GM12878 (cell line): ENCODE measurements around the gene SLC39A11. TPM values are rescaled to one million over a fixed set of nuclear protein-coding genes. Genes with fewer than 3 reads are reported as not detected.
A peak's percentile ranks its signal among the peaks of the same experiment; 100 is the strongest.

Experiments
- ATAC-seq: fragments of 200-7000 bp; cut with Tn5 transposase; 3 replicates; pipeline ENCODE4 v1.9.1; 2020; ENCODE audit warnings: mild to moderate bottlenecking, moderate library complexity
- BruUV-seq: library from RNA; stranded (reverse); fragments of 400-500 nt; replicated peaks from 2 replicates; lab custom pipeline; 2021; lab: Mats Ljungman, UMichigan
- CTCF ChIA-PET: fragments of 300-600 bp; sonication (Branson Sonifier 250); formaldehyde crosslinking; extraction: SDS; loops from one replicate; lab custom pipeline; 2021; ENCODE audit warnings: inconsistent platforms; lab: Yijun Ruan, JAX
- POLR2A ChIA-PET: fragments of 350-600 bp; formaldehyde crosslinking; extraction: SDS; loops from one replicate; lab custom pipeline; 2021; ENCODE audit warnings: inconsistent platforms; lab: Charles Lee
- RAD21 ChIA-PET: fragments of 300-600 bp; sonication (Branson Sonifier 250); formaldehyde crosslinking; loops from one replicate; lab custom pipeline; 2023; ENCODE audit warnings: antibody characterized with exemption; ENCODE audit not compliant: unreplicated experiment; lab: Charles Lee
- SMC1A ChIA-PET: fragments of 300-600 bp; sonication (Branson Sonifier 250); formaldehyde crosslinking; loops from one replicate; lab custom pipeline; 2023; ENCODE audit not compliant: unreplicated experiment, uncharacterized antibody; lab: Charles Lee
- DNase-seq: peaks from one replicate; pipeline ENCODE4 v3.0.0-alpha.2; 2011; ENCODE audit warnings: low read depth, low spot score
- FAIRE-seq: peaks from 3 replicates; lab custom pipeline; 2011; peaks lifted over from hg19 to GRCh38; lab: Jason Lieb, UNC
- H2AFZ ChIP-seq: 2 replicates; pipeline ENCODE4 v1.6.0; 2011; ENCODE audit warnings: low read depth, low read length, control low read depth; ENCODE audit not compliant: control insufficient read depth
- H3K27ac ChIP-seq: 2 replicates; pipeline ENCODE4 v1.5.1; 2011; ENCODE audit warnings: control low read depth; ENCODE audit not compliant: control insufficient read depth, insufficient read depth
- H3K27me3 ChIP-seq, 2 experiments: replicated peaks in 1 of 2; 2 replicates each; pipeline versions ENCODE4 v1.6.0 to v1.6.1; 2011; ENCODE audit warnings: low read length in 1 of 2; ENCODE audit not compliant: control insufficient read depth in 2 of 2, insufficient read depth in 2 of 2
- H3K36me3 ChIP-seq, 2 experiments: 2 replicates each; pipeline ENCODE4 v1.5.1; 2011; ENCODE audit warnings: low read length in 1 of 2; ENCODE audit not compliant: control insufficient read depth in 2 of 2, insufficient read depth in 2 of 2
- H3K4me1 ChIP-seq: 2 replicates; pipeline ENCODE4 v1.6.1; 2011; ENCODE audit warnings: mild to moderate bottlenecking, low read length, moderate library complexity, mixed read lengths; ENCODE audit not compliant: control insufficient read depth, insufficient read depth
- H3K4me2 ChIP-seq: 2 replicates; pipeline ENCODE4 v1.6.0; 2011; ENCODE audit warnings: control low read depth; ENCODE audit not compliant: control insufficient read depth, insufficient read depth
- H3K4me3 ChIP-seq: fragments of 200-600 bp; sonication (generic); 2 replicates; pipeline ENCODE4 v1.5.1; 2016
- H3K79me2 ChIP-seq: 2 replicates; pipeline ENCODE4 v1.6.0; 2011; ENCODE audit warnings: low read length; ENCODE audit not compliant: control insufficient read depth, insufficient read depth
- H3K9ac ChIP-seq: 2 replicates; pipeline ENCODE4 v1.8.0; 2011; ENCODE audit warnings: low read length, control low read depth, mixed read lengths; ENCODE audit not compliant: control insufficient read depth, insufficient read depth
- H3K9me3 ChIP-seq: replicated peaks from 3 replicates; pipeline ENCODE4 v1.5.1; 2011; ENCODE audit warnings: mild to moderate bottlenecking, low read length; ENCODE audit not compliant: control insufficient read depth, insufficient read depth
- H4K20me1 ChIP-seq: 2 replicates; pipeline ENCODE4 v1.6.0; 2011; ENCODE audit not compliant: control insufficient read depth, insufficient read depth
- ATF7 ChIP-seq: fragments of 450-650 bp; IDR thresholded peaks from 2 replicates; pipeline ENCODE4 v1.6.1; 2016; ENCODE audit warnings: low read depth, mild to moderate bottlenecking
- BHLHE40 ChIP-seq, 2 experiments: fragments of 450-650 bp in 1 of 2; IDR thresholded peaks; 2 replicates each; pipeline ENCODE4 v1.6.1; 2011 to 2017; ENCODE audit warnings: low read depth in 2 of 2, borderline replicate concordance in 1 of 2, improper control_type of control experiment in 1 of 2, low read length in 1 of 2, mild to moderate bottlenecking in 1 of 2
- CREB1 ChIP-seq: IDR thresholded peaks from 2 replicates; pipeline ENCODE4 v1.6.1; 2012; ENCODE audit warnings: low read depth, mild to moderate bottlenecking, inconsistent platforms
- GATAD2B ChIP-seq: fragments of 450-650 bp; conservative IDR thresholded peaks from 2 replicates; pipeline ENCODE4 v1.6.1; 2017; ENCODE audit warnings: low read depth, mild to moderate bottlenecking, moderate library complexity
- IRF4 ChIP-seq: IDR thresholded peaks from 2 replicates; pipeline ENCODE4 v1.6.1; 2011; ENCODE audit warnings: low read depth, low read length
- MXI1 ChIP-seq: fragments of 150-350 bp; IDR thresholded peaks from 2 replicates; pipeline ENCODE4 v1.6.1; 2011; ENCODE audit warnings: low read depth, mild to moderate bottlenecking, inconsistent platforms, low read length, improper control_type of control experiment
- SMC3 ChIP-seq: IDR thresholded peaks from 2 replicates; pipeline ENCODE4 v1.6.1; 2011; ENCODE audit warnings: low read length, improper control_type of control experiment, borderline replicate concordance
- SRF ChIP-seq, 2 experiments: IDR thresholded peaks; 2 replicates each; pipeline ENCODE4 v1.6.1; 2011; ENCODE audit warnings: low read depth in 2 of 2, low read length in 2 of 2, mild to moderate bottlenecking in 1 of 2, moderate library complexity in 1 of 2
- ZNF274 ChIP-seq: IDR thresholded peaks from one replicate; pipeline ENCODE4 v1.8.0; 2011; ENCODE audit not compliant: insufficient read length, insufficient read depth
- ZZZ3 ChIP-seq: IDR thresholded peaks from 2 replicates; pipeline ENCODE4 v1.6.1; 2011; ENCODE audit warnings: low read depth; ENCODE audit not compliant: control insufficient read depth, insufficient read length
- WGBS: methylation state at CpG from one replicate; pipeline ENCODE4 v1.1.6; 2016; ENCODE audit warnings: low lambda C conversion rate; ENCODE audit not compliant: insufficient replicate concordance, insufficient coverage; ENCODE audit errors: missing lambda C conversion rate; 5-methylcytosine and 5-hydroxymethylcytosine counted together
- in situ Hi-C: fragments of 300-500 bp; cut with MboI; formaldehyde crosslinking; loops from 9 replicates; pipeline ENCODE4 v1.14.3; 2018; ENCODE audit warnings: mixed read lengths
- intact Hi-C: fragments of 100-400 bp; cut with micrococcal nuclease; formaldehyde crosslinking; loops from one replicate; pipeline ENCODE4 v1.14.2; 2022; ENCODE audit not compliant: unreplicated experiment
- polyA plus RNA-seq, 11 experiments: library from polyadenylated mRNA; depleted of rRNA in 4 of 11; unstranded in 6 of 11; stranded (reverse) in 5 of 11; fragments of >200 nt; fragmentation: Nextera tagmentation in 4 of 11; fragmentation: Illumina TruSeq in 1 of 11; extraction: Ambion mirVana in 4 of 11; extraction: Trizol in 1 of 11; gene quantifications; 1 replicate in 1 of 11; 2 replicates in 10 of 11; pipeline versions ENCODE4 v1.2.1 to v1.2.3, GENCODE V29; 2011 to 2016; ENCODE audit warnings: inconsistent platforms in 2 of 11, missing spikeins in 2 of 11, low read depth in 1 of 11
- total RNA-seq, 4 experiments: library from RNA; depleted of rRNA in 3 of 4; stranded (reverse); fragments of >200 nt in 3 of 4; fragmentation: Illumina TruSeq in 1 of 4; extraction: Trizol in 1 of 4; gene quantifications; 2 replicates each; pipeline versions ENCODE4 v1.2.1 to v1.2.3, GENCODE V29; 2013 to 2021
- TF ChIP-seq, protein P1 (sequence below), 3 experiments: IDR thresholded peaks in 2 of 3; conservative IDR thresholded peaks in 1 of 3; 2 replicates each; pipeline ENCODE4 v1.5.1; 2011; ENCODE audit warnings: low read depth in 3 of 3, low read length in 3 of 3, mild to moderate bottlenecking in 3 of 3, control low read depth in 2 of 3, moderate library complexity in 2 of 3, inconsistent platforms in 1 of 3, mixed read lengths in 1 of 3; ENCODE audit not compliant: control insufficient read depth in 2 of 3, insufficient read depth in 1 of 3; ENCODE audit errors: extremely low read depth in 1 of 3

Gene SLC39A11
- total and polyA plus RNA-seq, 10 of the 15 experiments (the other 5 are each of a cell fraction or from before 2014, with no cell fraction given) = 8.6 to 23.8 (median 14.0) TPM

- Histone ChIP-seq H3K79me2 (no peaks in the 10 kb centered on the region), H3K27ac (no peak overlapping the region), H4K20me1 (no peaks in the 10 kb centered on the region), H3K9me3 (no peaks in the 10 kb centered on the region), H3K27me3 (no peaks in the 10 kb centered on the region), H3K36me3 (no peaks in the 10 kb centered on the region; a peak in 2 of 4 replicates), H3K9ac (no peak overlapping the region), H2AFZ (no peak overlapping the region), H3K4me3 (no peak overlapping the region), H3K4me1 (peaks cover 21% of the 10 kb centered on the region), H3K4me2 (no peak overlapping the region)
- no peak for FAIRE-seq
- in situ Hi-C loops (no loop called here), intact Hi-C loops (no loop called here)
- BruUV-seq = TSS peak; percentile 23
- CTCF ChIA-PET = interaction anchor here (0.8 to 7.5 kb wide), 4 partner anchors 170 to 640 kb away, joined by 3 to 527 read pairs (median 66); no protein-coding TSS in a partner anchor
- TF ChIP-seq ATF7 = peak; percentile 50; the same call in 1 of the 2 replicates
- no peak for TF ChIP-seq ZZZ3
- DNase-seq = no peak
- SMC1A ChIA-PET = interaction anchor here (1.2 kb wide), 1 partner anchor 256 kb away, joined by 6 read pairs; no protein-coding TSS in a partner anchor
- RAD21 ChIA-PET = no interaction called here
- POLR2A ChIA-PET = no interaction called here
- no peak for ATAC-seq
- 88% methylated on average over 7 of the region's 7 CpGs for WGBS
Measured at GRCh38 chr17:72730077-72730476, 362.4 kb downstream of the SLC39A11 start.

- under 1% methylated on average over 9 of the region's 9 CpGs for WGBS
- Histone ChIP-seq H3K9ac (peak overlapping the region; percentile 62), H3K79me2 (no peaks in the 10 kb centered on the region), H2AFZ (peak overlapping the region; percentile 90), H3K36me3 (no peaks in the 10 kb centered on the region), H3K4me3 (peak overlapping the region; percentile 48; the same call in 1 of the 2 replicates), H3K27me3 (no peaks in the 10 kb centered on the region), H3K27ac (peak overlapping the region; percentile 81), H3K4me1 (peaks cover 18% of the 10 kb centered on the region), H3K9me3 (no peaks in the 10 kb centered on the region), H3K4me2 (peak overlapping the region; percentile 94), H4K20me1 (no peaks in the 10 kb centered on the region)
- in situ Hi-C loops (loop anchor here (5.0 kb wide), 3 partner anchors 170 to 640 kb away; no protein-coding TSS in a partner anchor), intact Hi-C loops (loop anchor here (1.0 to 5.0 kb wide), 8 partner anchors 167 to 640 kb away; partner anchors contain the start of gene SLC39A11)
- ChIA-PET SMC1A (interaction anchor here (0.6 to 6.2 kb wide), 57 partner anchors 9 to 875 kb away, joined by 3 to 349 read pairs (median 5); partner anchors contain the start of gene SLC39A11), CTCF (interaction anchor here (0.6 to 7.5 kb wide), 63 partner anchors 8 to 1960 kb away, joined by 3 to 527 read pairs (median 6); partner anchors contain the start of genes COG1 and SSTR2), POLR2A (interaction anchor here (0.6 to 1.7 kb wide), 8 partner anchors 29 to 572 kb away, joined by 3 to 10 read pairs (median 5); no protein-coding TSS in a partner anchor), RAD21 (interaction anchor here (0.6 to 6.1 kb wide), 61 partner anchors 8 to 1960 kb away, joined by 3 to 271 read pairs (median 5); partner anchors contain the start of genes COG1, SLC39A11 and SSTR2)
- BruUV-seq = no TSS peak
- FAIRE-seq = peak; percentile 91
- peak; percentile 61 for DNase-seq
- ATAC-seq = peak; percentile 96
- TF ChIP-seq GATAD2B = peak; percentile 50; the same call in 1 of the 2 replicates
- TF ChIP-seq IRF4 = 0 out of 2 replicates have a peak, but pooled peaks have one; percentile 20
- 0 out of 2 replicates have a peak, but pooled peaks have one; percentile 8 for TF ChIP-seq ATF7
- TF ChIP-seq, protein P1, sequence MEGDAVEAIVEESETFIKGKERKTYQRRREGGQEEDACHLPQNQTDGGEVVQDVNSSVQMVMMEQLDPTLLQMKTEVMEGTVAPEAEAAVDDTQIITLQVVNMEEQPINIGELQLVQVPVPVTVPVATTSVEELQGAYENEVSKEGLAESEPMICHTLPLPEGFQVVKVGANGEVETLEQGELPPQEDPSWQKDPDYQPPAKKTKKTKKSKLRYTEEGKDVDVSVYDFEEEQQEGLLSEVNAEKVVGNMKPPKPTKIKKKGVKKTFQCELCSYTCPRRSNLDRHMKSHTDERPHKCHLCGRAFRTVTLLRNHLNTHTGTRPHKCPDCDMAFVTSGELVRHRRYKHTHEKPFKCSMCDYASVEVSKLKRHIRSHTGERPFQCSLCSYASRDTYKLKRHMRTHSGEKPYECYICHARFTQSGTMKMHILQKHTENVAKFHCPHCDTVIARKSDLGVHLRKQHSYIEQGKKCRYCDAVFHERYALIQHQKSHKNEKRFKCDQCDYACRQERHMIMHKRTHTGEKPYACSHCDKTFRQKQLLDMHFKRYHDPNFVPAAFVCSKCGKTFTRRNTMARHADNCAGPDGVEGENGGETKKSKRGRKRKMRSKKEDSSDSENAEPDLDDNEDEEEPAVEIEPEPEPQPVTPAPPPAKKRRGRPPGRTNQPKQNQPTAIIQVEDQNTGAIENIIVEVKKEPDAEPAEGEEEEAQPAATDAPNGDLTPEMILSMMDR (IDR thresholded peaks at IDR 0.05 in 2 of 3, conservative IDR thresholded peaks at IDR 0.05 in 1 of 3; ENCODE audit: control insufficient read depth in 2 of 3, extremely low read depth in 1 of 3, insufficient read depth in 1 of 3, low read depth in 3 of 3, low read length in 3 of 3) = peak in 2 of 3 experiments; percentile 16 to 30; a peak in 2 of 6 replicates
- TF ChIP-seq CREB1 = peak; percentile 60; the same call in 1 of the 2 replicates
- TF ChIP-seq ZNF274 = no peak
- TF ChIP-seq MXI1 = peak; percentile 77
- TF ChIP-seq BHLHE40 (IDR thresholded peaks at IDR 0.05; ENCODE audit: borderline replicate concordance in 1 of 2, low read depth in 2 of 2, low read length in 1 of 2) = peak; percentile 73 to 82
- TF ChIP-seq SMC3 = peak; percentile 24; the same call in 1 of the 2 replicates
- TF ChIP-seq SRF (IDR thresholded peaks at IDR 0.05; ENCODE audit: low read depth in 2 of 2, low read length in 2 of 2) = no peak
Measured at GRCh38 chr17:72726936-72727335, 365.6 kb downstream of the SLC39A11 start.
